Stimulated activated memory B cell treated with anti-CD40 and anti-IgM and Interleukin-4, amounts not matched to agents 10 μg/mL and 1 μg/mL and 100 μg/mL, for 72 hours (primary cell): ENCODE data around the gene HDAC4.

Source experiments
- ATAC-seq: fragments of 150-1000 bp; cut with Tn5 transposase; 2 replicates; pipeline ENCODE4 v1.10.0; 2021
- H3K27ac Mint-ChIP-seq: one replicate; pipeline ENCODE4 v1.8.0; 2022; ENCODE audit warnings: mild to moderate bottlenecking, mixed read lengths
- H3K27me3 Mint-ChIP-seq: one replicate; pipeline ENCODE4 v1.8.0; 2022; ENCODE audit warnings: mixed read lengths
- H3K36me3 Mint-ChIP-seq: one replicate; pipeline ENCODE4 v1.8.0; 2022; ENCODE audit warnings: mixed read lengths
- H3K4me1 Mint-ChIP-seq: one replicate; pipeline ENCODE4 v1.8.0; 2022; ENCODE audit warnings: mixed read lengths
- H3K4me3 Mint-ChIP-seq: one replicate; pipeline ENCODE4 v1.8.0; 2022; ENCODE audit warnings: mild to moderate bottlenecking, moderate library complexity, mixed read lengths
- H3K9me3 Mint-ChIP-seq: one replicate; pipeline ENCODE4 v1.8.0; 2022; ENCODE audit warnings: mixed read lengths

The HDAC4 gene

GRCh38 chr2:239313776-239314175, 87.0 kb downstream of the HDAC4 start:
- peaks cover 44% of the 10 kb centered on the region for H3K36me3 Mint-ChIP-seq
- no peak for ATAC-seq
- peaks cover 34% of the 10 kb centered on the region for H3K4me1 Mint-ChIP-seq
- H3K4me3 Mint-ChIP-seq: no peak overlapping the region
- no peaks in the 10 kb centered on the region for H3K27me3 Mint-ChIP-seq
- H3K27ac Mint-ChIP-seq: no peak overlapping the region
- peaks cover 8% of the 10 kb centered on the region for H3K9me3 Mint-ChIP-seq

- ATAC-seq: no peak
- H3K27me3 Mint-ChIP-seq: no peaks in the 10 kb centered on the region
- H3K9me3 Mint-ChIP-seq: peaks cover 8% of the 10 kb centered on the region
- peaks cover 40% of the 10 kb centered on the region for H3K36me3 Mint-ChIP-seq
- H3K27ac Mint-ChIP-seq: no peak overlapping the region
- peaks cover 31% of the 10 kb centered on the region for H3K4me1 Mint-ChIP-seq
- no peak overlapping the region for H3K4me3 Mint-ChIP-seq
Observed at GRCh38 chr2:239312741-239313667, 87.8 kb downstream of the HDAC4 start.

GRCh38 chr2:239312081-239312511, 88.7 kb downstream of the HDAC4 start:
- peaks cover 8% of the 10 kb centered on the region for H3K9me3 Mint-ChIP-seq
- no peak overlapping the region for H3K27ac Mint-ChIP-seq
- no peaks in the 10 kb centered on the region for H3K27me3 Mint-ChIP-seq
- H3K36me3 Mint-ChIP-seq: peaks cover 37% of the 10 kb centered on the region
- no peak for ATAC-seq
- peaks cover 29% of the 10 kb centered on the region for H3K4me1 Mint-ChIP-seq
- no peak overlapping the region for H3K4me3 Mint-ChIP-seq

GRCh38 chr2:239311132-239312040, 89.4 kb downstream of the HDAC4 start:
- peaks cover 22% of the 10 kb centered on the region for H3K4me1 Mint-ChIP-seq
- peaks cover 1% of the 10 kb centered on the region for H3K27me3 Mint-ChIP-seq
- no peak overlapping the region for H3K27ac Mint-ChIP-seq

GRCh38 chr2:239310401-239311061, 90.3 kb downstream of the HDAC4 start:
- H3K4me1 Mint-ChIP-seq: peaks cover 25% of the 10 kb centered on the region
- peaks cover 9% of the 10 kb centered on the region for H3K27me3 Mint-ChIP-seq
- peaks cover 36% of the 10 kb centered on the region for H3K36me3 Mint-ChIP-seq
- no peak overlapping the region for H3K27ac Mint-ChIP-seq
- H3K4me3 Mint-ChIP-seq: no peak overlapping the region
- ATAC-seq: no peak
- H3K9me3 Mint-ChIP-seq: peaks cover 8% of the 10 kb centered on the region

More at GRCh38 chr2:239311132-239312040, 89.4 kb downstream of the HDAC4 start:
- no peak for ATAC-seq
- Mint-ChIP-seq H3K9me3 (peaks cover 8% of the 10 kb centered on the region), H3K4me3 (no peak overlapping the region), H3K36me3 (peaks cover 30% of the 10 kb centered on the region)

- Mint-ChIP-seq H3K27me3 (peaks cover 9% of the 10 kb centered on the region), H3K36me3 (peaks cover 34% of the 10 kb centered on the region), H3K9me3 (peaks cover 8% of the 10 kb centered on the region), H3K27ac (no peak overlapping the region), H3K4me1 (peaks cover 21% of the 10 kb centered on the region), H3K4me3 (no peak overlapping the region)
- no peak for ATAC-seq
Observed at GRCh38 chr2:239309398-239310245, 91.2 kb downstream of the HDAC4 start.

GRCh38 chr2:239308661-239309397, 92.0 kb downstream of the HDAC4 start:
- no peak for ATAC-seq
- Mint-ChIP-seq H3K4me3 (no peak overlapping the region), H3K9me3 (no peaks in the 10 kb centered on the region), H3K4me1 (peaks cover 21% of the 10 kb centered on the region), H3K36me3 (peaks cover 26% of the 10 kb centered on the region), H3K27ac (no peak overlapping the region), H3K27me3 (peaks cover 9% of the 10 kb centered on the region)

- no peak for ATAC-seq
- Mint-ChIP-seq H3K27ac (no peak overlapping the region), H3K9me3 (no peaks in the 10 kb centered on the region), H3K4me3 (no peak overlapping the region), H3K36me3 (peaks cover 23% of the 10 kb centered on the region), H3K4me1 (peaks cover 27% of the 10 kb centered on the region), H3K27me3 (peaks cover 9% of the 10 kb centered on the region)
Observed at GRCh38 chr2:239307921-239308613, 92.8 kb downstream of the HDAC4 start.

GRCh38 chr2:239307221-239307569, 93.6 kb downstream of the HDAC4 start:
- Mint-ChIP-seq H3K4me3 (no peak overlapping the region), H3K9me3 (no peaks in the 10 kb centered on the region), H3K27me3 (peaks cover 9% of the 10 kb centered on the region), H3K36me3 (peaks cover 17% of the 10 kb centered on the region), H3K4me1 (peaks cover 36% of the 10 kb centered on the region), H3K27ac (no peak overlapping the region)
- no peak for ATAC-seq

- H3K4me3 Mint-ChIP-seq: no peak overlapping the region
- peaks cover 11% of the 10 kb centered on the region for H3K36me3 Mint-ChIP-seq
- H3K4me1 Mint-ChIP-seq: peaks cover 42% of the 10 kb centered on the region
- H3K27ac Mint-ChIP-seq: no peak overlapping the region
- no peak for ATAC-seq
- H3K27me3 Mint-ChIP-seq: peaks cover 9% of the 10 kb centered on the region
- H3K9me3 Mint-ChIP-seq: no peaks in the 10 kb centered on the region
Observed at GRCh38 chr2:239306274-239307220, 94.3 kb downstream of the HDAC4 start.

- no peak for ATAC-seq
- H3K27ac Mint-ChIP-seq: no peak overlapping the region
- peaks cover 9% of the 10 kb centered on the region for H3K27me3 Mint-ChIP-seq
- peaks cover 11% of the 10 kb centered on the region for H3K36me3 Mint-ChIP-seq
- H3K4me3 Mint-ChIP-seq: no peak overlapping the region
- H3K9me3 Mint-ChIP-seq: no peaks in the 10 kb centered on the region
- peaks cover 50% of the 10 kb centered on the region for H3K4me1 Mint-ChIP-seq
Observed at GRCh38 chr2:239305771-239306170, 95.0 kb downstream of the HDAC4 start.

GRCh38 chr2:239305222-239305575, 95.6 kb downstream of the HDAC4 start:
- H3K27ac Mint-ChIP-seq: no peak overlapping the region

More at GRCh38 chr2:239305222-239305575, 95.6 kb downstream of the HDAC4 start:
- no peak overlapping the region for H3K4me3 Mint-ChIP-seq
- no peaks in the 10 kb centered on the region for H3K9me3 Mint-ChIP-seq
- ATAC-seq: no peak
- peaks cover 11% of the 10 kb centered on the region for H3K36me3 Mint-ChIP-seq
- H3K27me3 Mint-ChIP-seq: peaks cover 9% of the 10 kb centered on the region
- peaks cover 50% of the 10 kb centered on the region for H3K4me1 Mint-ChIP-seq
